NB4 (cell line): ENCODE results near the gene SPRR1A.

Experiments
- DNase-seq: peaks from one replicate; pipeline ENCODE4 v3.0.0; 2010; ENCODE audit warnings: low read depth
- H3K4me3 ChIP-seq: one replicate; pipeline ENCODE4 v1.5.1; 2011; ENCODE audit warnings: mild to moderate bottlenecking, low read depth, low read length, moderate library complexity
- MYC ChIP-seq: IDR thresholded peaks from 2 replicates; pipeline ENCODE4 v1.6.1; 2011; ENCODE audit warnings: low read depth, low read length
- POLR2A ChIP-seq: IDR thresholded peaks from 2 replicates; pipeline ENCODE4 v1.6.1; 2011; ENCODE audit warnings: mild to moderate bottlenecking; ENCODE audit not compliant: insufficient read length; ENCODE audit errors: extremely low read depth
- TF ChIP-seq, protein P1 (sequence below): IDR thresholded peaks from 2 replicates; pipeline ENCODE4 v1.6.1; 2011; ENCODE audit warnings: low read depth, low read length
- TF ChIP-seq, protein P2 (sequence below): IDR thresholded peaks from one replicate; pipeline ENCODE4 v1.5.1; 2012; ENCODE audit warnings: low read depth, low read length

Gene SPRR1A

DNA sequence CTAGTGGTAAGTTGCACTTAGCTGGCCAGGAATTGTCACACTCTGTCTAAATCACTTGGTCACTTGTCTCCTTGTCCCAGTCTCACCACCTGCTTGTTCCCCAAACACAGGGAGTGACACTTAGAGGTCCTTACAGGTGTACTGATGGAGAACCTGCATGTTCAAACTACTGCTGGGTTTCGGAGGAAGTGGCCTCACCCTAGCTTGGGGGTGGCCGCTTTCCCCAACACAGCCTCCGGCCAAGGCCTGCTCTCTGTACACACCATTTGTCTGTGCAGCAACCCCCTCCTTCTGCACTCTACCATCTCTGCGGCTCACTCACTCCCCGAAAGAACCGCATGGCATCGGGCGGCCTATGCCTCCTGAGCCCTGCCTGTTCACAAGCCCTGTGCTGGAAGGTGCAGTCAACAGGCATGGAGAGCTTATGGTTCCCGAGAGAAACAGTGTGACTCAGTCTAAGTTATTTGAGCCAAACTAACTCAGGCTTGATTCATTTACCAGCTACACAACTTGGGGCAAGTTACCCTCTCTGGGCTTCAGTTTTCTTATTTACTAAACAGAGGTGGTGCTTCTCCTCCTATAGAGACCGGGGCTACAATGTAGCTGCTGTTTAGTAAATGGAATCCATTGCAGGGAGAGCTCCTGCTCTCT lies 24.0 kb upstream of the SPRR1A start:
- no peak for DNase-seq
- no peak for TF ChIP-seq POLR2A
- TF ChIP-seq, protein P1, sequence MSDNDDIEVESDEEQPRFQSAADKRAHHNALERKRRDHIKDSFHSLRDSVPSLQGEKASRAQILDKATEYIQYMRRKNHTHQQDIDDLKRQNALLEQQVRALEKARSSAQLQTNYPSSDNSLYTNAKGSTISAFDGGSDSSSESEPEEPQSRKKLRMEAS, result no peak
- H3K4me3 ChIP-seq, result no peak overlapping the region

DNA sequence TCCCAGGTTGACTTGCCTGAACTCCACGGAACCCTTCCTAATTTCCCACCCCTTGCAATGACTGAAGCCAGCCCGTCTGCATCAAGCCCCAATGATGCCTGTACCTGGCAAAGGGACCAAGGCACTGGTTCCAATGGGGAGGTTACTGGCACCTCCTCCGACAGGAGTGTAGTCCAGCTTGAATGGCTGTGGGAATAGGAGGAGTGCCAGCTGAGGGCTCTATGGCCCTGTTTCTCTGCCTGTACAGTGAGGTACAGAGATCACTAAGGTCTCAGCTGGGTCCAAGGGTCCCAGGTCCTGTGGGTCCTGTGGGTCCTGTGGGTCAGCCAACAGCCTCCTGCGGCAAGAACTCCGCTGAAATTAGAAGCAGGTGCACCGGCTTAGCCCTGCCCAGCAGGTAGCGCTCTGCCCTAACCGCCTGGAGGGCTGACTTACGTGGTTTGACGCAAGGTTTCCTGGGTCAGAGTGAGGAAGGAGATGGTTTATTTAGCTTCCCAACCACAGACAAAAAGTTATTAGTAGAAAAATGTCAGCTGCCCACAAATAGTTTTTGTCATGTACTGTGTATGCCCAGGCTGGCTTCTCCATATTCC lies 23.3 kb upstream of the SPRR1A start:
- DNase-seq, result peak; percentile 7
- no peak overlapping the region for H3K4me3 ChIP-seq
- TF ChIP-seq, protein P2, sequence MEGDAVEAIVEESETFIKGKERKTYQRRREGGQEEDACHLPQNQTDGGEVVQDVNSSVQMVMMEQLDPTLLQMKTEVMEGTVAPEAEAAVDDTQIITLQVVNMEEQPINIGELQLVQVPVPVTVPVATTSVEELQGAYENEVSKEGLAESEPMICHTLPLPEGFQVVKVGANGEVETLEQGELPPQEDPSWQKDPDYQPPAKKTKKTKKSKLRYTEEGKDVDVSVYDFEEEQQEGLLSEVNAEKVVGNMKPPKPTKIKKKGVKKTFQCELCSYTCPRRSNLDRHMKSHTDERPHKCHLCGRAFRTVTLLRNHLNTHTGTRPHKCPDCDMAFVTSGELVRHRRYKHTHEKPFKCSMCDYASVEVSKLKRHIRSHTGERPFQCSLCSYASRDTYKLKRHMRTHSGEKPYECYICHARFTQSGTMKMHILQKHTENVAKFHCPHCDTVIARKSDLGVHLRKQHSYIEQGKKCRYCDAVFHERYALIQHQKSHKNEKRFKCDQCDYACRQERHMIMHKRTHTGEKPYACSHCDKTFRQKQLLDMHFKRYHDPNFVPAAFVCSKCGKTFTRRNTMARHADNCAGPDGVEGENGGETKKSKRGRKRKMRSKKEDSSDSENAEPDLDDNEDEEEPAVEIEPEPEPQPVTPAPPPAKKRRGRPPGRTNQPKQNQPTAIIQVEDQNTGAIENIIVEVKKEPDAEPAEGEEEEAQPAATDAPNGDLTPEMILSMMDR, result peak; percentile 16
- TF ChIP-seq POLR2A, result no peak

DNA sequence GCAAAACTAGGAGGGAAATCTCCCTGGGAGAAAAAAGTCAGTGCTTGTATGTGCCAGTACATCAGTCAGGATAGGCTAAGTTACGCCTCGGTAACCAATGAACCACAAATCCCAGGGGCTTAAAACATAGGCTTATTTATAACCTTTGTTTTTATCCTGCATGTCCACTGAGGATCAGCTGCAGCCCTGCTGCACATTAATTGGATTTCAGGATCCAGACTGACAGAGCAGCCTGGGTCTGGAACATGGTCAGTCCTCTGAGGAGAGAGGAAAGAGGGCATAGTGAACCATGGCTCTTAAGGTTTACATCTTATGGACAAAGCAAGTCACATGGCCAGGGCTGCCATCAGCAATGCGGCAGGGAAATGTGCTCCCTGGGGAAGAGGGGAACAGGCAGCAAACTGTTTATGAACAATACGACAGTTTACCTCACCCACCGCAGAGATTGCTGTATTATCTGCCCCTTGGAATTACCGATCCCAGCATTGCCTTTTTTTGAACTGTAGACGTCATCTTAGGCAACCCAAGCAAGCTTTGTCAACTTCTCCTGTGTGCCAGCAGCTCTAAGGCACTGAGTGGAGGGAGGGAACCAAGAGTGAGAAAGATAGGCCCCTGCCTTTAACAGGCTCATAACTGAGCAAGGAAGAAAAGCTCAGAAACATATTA lies 22.5 kb upstream of the SPRR1A start:
- TF ChIP-seq, protein P2, result no peak
- TF ChIP-seq MYC, result no peak
- no peak overlapping the region for H3K4me3 ChIP-seq
- DNase-seq, result no peak

DNA sequence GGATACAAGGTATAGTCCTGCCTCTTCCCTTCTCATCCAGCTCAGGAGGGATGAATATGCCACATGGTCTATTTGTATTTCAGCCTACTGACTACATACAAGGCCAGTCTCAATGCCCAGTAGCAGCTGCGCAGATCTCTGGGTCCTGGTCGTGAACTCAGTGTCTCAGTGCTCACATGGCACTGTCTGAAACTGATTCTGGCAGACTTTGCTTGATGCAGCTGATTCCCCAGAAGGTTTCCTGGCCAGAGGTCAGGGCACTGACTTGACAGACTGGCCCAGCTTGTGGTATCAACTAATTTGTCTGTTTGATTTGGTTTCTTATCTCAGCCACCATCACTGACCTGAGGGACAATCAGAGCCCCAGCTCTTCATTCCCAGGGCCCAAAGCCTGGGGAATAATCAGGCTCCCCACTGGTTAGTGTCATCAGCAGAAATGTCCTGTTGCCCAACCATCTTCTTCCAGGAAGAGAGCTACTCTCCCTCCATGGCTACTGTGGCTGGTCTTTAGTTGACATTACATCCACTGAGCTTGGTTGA lies 20.9 kb upstream of the SPRR1A start:
- no peak for DNase-seq
- no peak overlapping the region for H3K4me3 ChIP-seq
- TF ChIP-seq, protein P1, result no peak
- TF ChIP-seq MYC (no peak), POLR2A (no peak)
- TF ChIP-seq, protein P2, result no peak

DNA sequence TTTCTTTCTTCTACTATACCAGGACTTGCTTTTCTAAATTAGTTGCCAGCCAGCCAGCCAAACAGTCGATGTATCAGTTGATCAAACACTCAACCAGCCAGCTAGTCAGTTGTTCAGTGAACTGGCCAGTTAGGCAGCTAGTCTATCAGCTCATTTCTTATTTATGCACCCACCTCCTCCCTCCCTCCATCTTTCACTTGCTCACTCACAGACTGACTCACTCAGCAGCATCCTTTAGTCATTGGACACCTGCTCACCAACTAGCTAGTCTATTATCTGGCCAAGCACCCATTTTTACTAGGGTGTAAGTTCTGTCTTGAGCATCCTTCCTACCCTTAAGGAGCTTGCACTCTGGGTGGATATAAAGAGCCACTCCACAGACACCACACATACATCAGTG lies 19.3 kb upstream of the SPRR1A start:
- TF ChIP-seq POLR2A, result no peak
- TF ChIP-seq, protein P2, result no peak
- TF ChIP-seq, protein P1, result no peak
- no peak for TF ChIP-seq MYC
- H3K4me3 ChIP-seq, result no peak overlapping the region
- DNase-seq, result no peak

DNA sequence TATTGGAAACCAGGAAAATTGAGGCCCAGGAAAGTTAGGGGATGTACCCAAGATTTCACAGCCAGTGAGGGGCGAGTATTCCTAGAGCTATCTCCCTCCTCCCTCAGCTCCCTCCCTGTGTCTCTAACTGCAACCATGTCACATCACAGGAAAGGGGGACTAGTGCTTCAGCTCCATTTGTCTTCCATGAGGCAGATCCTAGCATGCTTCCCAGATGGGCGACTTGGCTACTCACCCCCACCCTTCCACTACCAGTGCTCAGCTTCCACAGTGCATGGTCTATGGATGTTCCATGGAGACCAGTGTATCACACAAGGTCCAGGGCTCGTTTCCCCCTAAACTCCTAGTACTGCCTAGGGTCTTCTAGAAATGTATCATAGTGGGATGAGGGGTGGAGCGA lies 18.0 kb upstream of the SPRR1A start:
- DNase-seq, result no peak
- no peak overlapping the region for H3K4me3 ChIP-seq
- no peak for TF ChIP-seq MYC
- TF ChIP-seq, protein P1, result no peak
- TF ChIP-seq POLR2A, result no peak
- TF ChIP-seq, protein P2, result no peak
